Endothelial cell of umbilical vein (primary cell): ENCODE results near the gene PTGES2. TPM values are rescaled to one million over a fixed set of nuclear protein-coding genes. Genes with fewer than 3 reads are reported as not detected.

Experiments used
- BruUV-seq: library from RNA; stranded (reverse); fragments of 400-500 nt; replicated peaks from 2 replicates; lab custom pipeline; 2021; lab: Mats Ljungman, UMichigan
- CTCF ChIA-PET: fragments of 300-600, 350-600 bp; sonication (Branson Sonifier 250); formaldehyde crosslinking; loops from one replicate; lab custom pipeline; 2021; ENCODE audit warnings: antibody characterized with exemption, inconsistent platforms; lab: Charles Lee
- POLR2A ChIA-PET: fragments of 300-600, 350-600 bp; sonication (Branson Sonifier 250); formaldehyde crosslinking; loops from one replicate; lab custom pipeline; 2021; ENCODE audit warnings: antibody characterized with exemption, inconsistent platforms; lab: Charles Lee
- DNase-seq: peaks from one replicate; pipeline ENCODE4 v3.0.0-alpha.2; 2011; ENCODE audit warnings: low read depth, low spot score
- FAIRE-seq: peaks from 2 replicates; lab custom pipeline; 2011; peaks lifted over from hg19 to GRCh38; lab: Jason Lieb, UNC
- H2AFZ ChIP-seq: 2 replicates; pipeline ENCODE4 v1.6.0; 2012; ENCODE audit warnings: low read depth, low read length, control low read depth, inconsistent platforms
- H3K27ac ChIP-seq: 2 replicates; pipeline ENCODE4 v1.5.1; 2011; ENCODE audit warnings: low read depth, mild to moderate bottlenecking, control low read depth, low read length, moderate library complexity; ENCODE audit not compliant: insufficient read depth
- H3K27me3 ChIP-seq, 2 experiments: 2 replicates each; pipeline versions ENCODE4 v1.6.0 to v1.6.1; 2011; ENCODE audit warnings: low read length in 2 of 2, mixed read lengths in 1 of 2; ENCODE audit not compliant: control insufficient read depth in 2 of 2, insufficient read depth in 2 of 2
- H3K36me3 ChIP-seq, 2 experiments: 2 replicates in 1 of 2; 3 replicates in 1 of 2; pipeline ENCODE4 v1.5.1; 2011; ENCODE audit warnings: low read length in 2 of 2, mild to moderate bottlenecking in 1 of 2, moderate library complexity in 1 of 2; ENCODE audit not compliant: control insufficient read depth in 2 of 2, insufficient read depth in 2 of 2; ENCODE audit errors: extremely low read depth in 1 of 2
- H3K4me1 ChIP-seq: 3 replicates; pipeline ENCODE4 v1.5.1; 2011; ENCODE audit warnings: mild to moderate bottlenecking, low read length; ENCODE audit not compliant: control insufficient read depth, insufficient read depth; ENCODE audit errors: extremely low read depth
- H3K4me2 ChIP-seq: 2 replicates; pipeline ENCODE4 v1.6.1; 2011; ENCODE audit warnings: low read length, control low read depth, mixed read lengths; ENCODE audit not compliant: insufficient read depth
- H3K4me3 ChIP-seq, 3 experiments: fragments of 200-600 bp in 1 of 3; sonication (generic), shearing (Covaris generic) in 1 of 3; replicated peaks in 1 of 3; 2 replicates each; pipeline ENCODE4 v1.5.1; 2011 to 2016; ENCODE audit warnings: control low read depth in 3 of 3, low read length in 3 of 3, mild to moderate bottlenecking in 2 of 3, inconsistent platforms in 1 of 3, low read depth in 1 of 3, moderate library complexity in 1 of 3; ENCODE audit not compliant: insufficient read depth in 1 of 3
- H3K79me2 ChIP-seq: 2 replicates; pipeline ENCODE4 v1.6.0; 2012; ENCODE audit warnings: low read length, inconsistent platforms; ENCODE audit not compliant: control insufficient read depth, insufficient read depth
- H3K9ac ChIP-seq: replicated peaks from 2 replicates; pipeline ENCODE3; 2011; ENCODE audit warnings: low read length, control low read depth; ENCODE audit not compliant: insufficient read depth; ENCODE audit errors: extremely low read depth
- H3K9me1 ChIP-seq: replicated peaks from 3 replicates; pipeline ENCODE4 v1.6.0; 2011; ENCODE audit warnings: mild to moderate bottlenecking, low read length; ENCODE audit not compliant: control insufficient read depth, insufficient read depth; ENCODE audit errors: extremely low read depth
- H3K9me3 ChIP-seq: replicated peaks from 2 replicates; pipeline ENCODE4 v1.5.1; 2012; ENCODE audit warnings: low read length, inconsistent platforms; ENCODE audit not compliant: control insufficient read depth, insufficient read depth
- H4K20me1 ChIP-seq: replicated peaks from 2 replicates; pipeline ENCODE3; 2011; ENCODE audit warnings: mild to moderate bottlenecking, low read length; ENCODE audit not compliant: control insufficient read depth, insufficient read depth; ENCODE audit errors: extremely low read depth
- GATA2 ChIP-seq: IDR thresholded peaks from 2 replicates; pipeline ENCODE4 v1.7.0; 2011; ENCODE audit warnings: low read depth, mild to moderate bottlenecking, moderate library complexity, mixed read lengths, low read length; ENCODE audit not compliant: insufficient read length, insufficient read depth
- JUN ChIP-seq: IDR thresholded peaks from 2 replicates; pipeline ENCODE4 v1.6.1; 2011; ENCODE audit warnings: borderline replicate concordance, low read depth; ENCODE audit not compliant: insufficient read length, insufficient read depth
- dilution Hi-C: fragments of 300-500 bp; cut with MboI; formaldehyde crosslinking; loops from one replicate; pipeline ENCODE4 v1.15.0; 2019; ENCODE audit warnings: low sequenced_read_pairs; ENCODE audit not compliant: extremely low pct_ligation_motif_present
- intact Hi-C: fragments of 100-400 bp; cut with micrococcal nuclease; formaldehyde crosslinking; loops from one replicate; pipeline ENCODE4 v1.10.0; 2022
- polyA plus RNA-seq, 4 experiments: library from polyadenylated mRNA; depleted of rRNA in 3 of 4; stranded (reverse) in 3 of 4; unstranded in 1 of 4; fragments of >200 nt; gene quantifications; 2 replicates each; pipeline versions ENCODE4 v1.2.1 to v1.2.3, GENCODE V29; 2011 to 2012; ENCODE audit warnings: missing spikeins in 1 of 4
- total RNA-seq: library from RNA; stranded (reverse); gene quantifications from 2 replicates; pipeline ENCODE4 v1.2.3, GENCODE V29; 2021
- TF ChIP-seq, protein P1 (sequence below), 2 donors: IDR thresholded peaks; 1 replicate in 1 of 2; 2 replicates in 1 of 2; pipeline ENCODE4 v1.5.1; 2011; ENCODE audit warnings: low read length in 2 of 2, mild to moderate bottlenecking in 2 of 2, moderate library complexity in 2 of 2, control low read depth in 1 of 2, inconsistent platforms in 1 of 2, low read depth in 1 of 2; ENCODE audit not compliant: insufficient read depth in 1 of 2; ENCODE audit errors: extremely low read depth in 1 of 2

Gene PTGES2
- total and polyA plus RNA-seq, 2 donors (not counting 3 experiments of a cell fraction or from before 2014, with no cell fraction given) = 64.2 to 69.9 TPM

DNA sequence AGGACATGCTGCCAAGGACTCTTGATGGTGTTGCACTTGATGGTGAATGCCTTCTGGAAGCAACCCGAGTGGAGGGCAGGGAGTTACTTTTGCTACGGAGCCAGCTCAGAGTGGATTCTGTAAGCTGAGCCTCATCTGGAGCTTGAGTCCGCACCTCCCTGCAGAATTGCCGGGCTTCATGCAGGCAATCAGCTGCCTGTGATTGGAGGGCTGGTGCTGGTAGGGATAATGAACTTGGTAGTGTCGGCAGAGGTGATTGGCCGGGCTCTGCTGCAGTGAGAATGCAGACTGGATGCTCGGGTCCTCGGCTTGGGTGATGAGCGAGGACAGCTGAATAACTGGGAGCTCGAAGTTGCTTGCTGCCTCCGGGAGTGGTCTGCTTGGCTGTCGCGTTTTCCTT is 36.4 kb downstream of the PTGES2 start:
- peaks cover 28% of the 10 kb centered on the region for H3K79me2 ChIP-seq
- BruUV-seq = no TSS peak
- no peak overlapping the region for H3K4me3 ChIP-seq
- no peaks in the 10 kb centered on the region for H3K9me3 ChIP-seq
- no peaks in the 10 kb centered on the region for H3K36me3 ChIP-seq
- FAIRE-seq (no peak), DNase-seq (peak; percentile 50)
- TF ChIP-seq JUN = no peak
- H3K9ac ChIP-seq = no peak overlapping the region
- no peak overlapping the region for H3K27ac ChIP-seq
- POLR2A ChIA-PET = interaction anchor here (0.6 to 0.8 kb wide), 2 partner anchors 8 to 476 kb away, joined by 3 to 4 read pairs; no protein-coding TSS in a partner anchor
- no peaks in the 10 kb centered on the region for H4K20me1 ChIP-seq
- no peaks in the 10 kb centered on the region for H3K9me1 ChIP-seq
- H3K4me2 ChIP-seq = no peak overlapping the region
- intact Hi-C loops (no loop called here), dilution Hi-C loops (no loop called here)
- CTCF ChIA-PET = interaction anchor here (0.9 to 4.9 kb wide), 7 partner anchors 10 to 148 kb away, joined by 3 to 55 read pairs (median 5); partner anchors contain the start of genes NAIF1 and SLC25A25
- peaks cover 26% of the 10 kb centered on the region for H3K4me1 ChIP-seq
- no peak overlapping the region for H2AFZ ChIP-seq
- H3K27me3 ChIP-seq = no peaks in the 10 kb centered on the region

DNA sequence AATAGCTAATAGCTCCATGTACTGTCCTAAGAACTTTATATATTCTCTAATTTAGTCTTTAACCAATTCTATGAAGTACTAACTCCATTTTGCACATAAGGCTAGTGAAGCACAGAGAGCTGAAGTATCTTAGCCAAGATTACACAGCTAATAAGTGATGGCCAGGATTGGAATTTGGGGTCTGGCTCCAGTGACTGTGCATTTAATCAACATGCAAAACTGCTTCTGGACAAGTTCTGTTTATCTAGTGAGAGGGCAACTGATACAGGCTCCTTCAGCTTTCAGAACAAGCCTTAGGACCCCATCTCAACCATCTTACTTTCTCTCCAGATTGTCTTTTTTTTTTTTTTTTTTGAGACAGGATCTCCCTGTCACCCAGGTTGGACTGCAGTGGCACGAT is 38.2 kb downstream of the PTGES2 start:
- H3K79me2 ChIP-seq = peaks cover 21% of the 10 kb centered on the region
- FAIRE-seq = no peak
- peaks cover 20% of the 10 kb centered on the region for H3K4me1 ChIP-seq
- POLR2A ChIA-PET = no interaction called here
- H3K9ac ChIP-seq = no peak overlapping the region
- no peaks in the 10 kb centered on the region for H4K20me1 ChIP-seq
- no peaks in the 10 kb centered on the region for H3K9me3 ChIP-seq
- no peak overlapping the region for H3K4me3 ChIP-seq
- H3K27ac ChIP-seq = no peak overlapping the region
- BruUV-seq = no TSS peak
- no peaks in the 10 kb centered on the region for H3K36me3 ChIP-seq
- DNase-seq = no peak
- dilution Hi-C loops = no loop called here
- CTCF ChIA-PET = interaction anchor here (4.0 kb wide), 1 partner anchor 28 kb away, joined by 25 read pairs; no protein-coding TSS in a partner anchor
- intact Hi-C loops = no loop called here
- no peak for TF ChIP-seq GATA2
- TF ChIP-seq, protein P1, sequence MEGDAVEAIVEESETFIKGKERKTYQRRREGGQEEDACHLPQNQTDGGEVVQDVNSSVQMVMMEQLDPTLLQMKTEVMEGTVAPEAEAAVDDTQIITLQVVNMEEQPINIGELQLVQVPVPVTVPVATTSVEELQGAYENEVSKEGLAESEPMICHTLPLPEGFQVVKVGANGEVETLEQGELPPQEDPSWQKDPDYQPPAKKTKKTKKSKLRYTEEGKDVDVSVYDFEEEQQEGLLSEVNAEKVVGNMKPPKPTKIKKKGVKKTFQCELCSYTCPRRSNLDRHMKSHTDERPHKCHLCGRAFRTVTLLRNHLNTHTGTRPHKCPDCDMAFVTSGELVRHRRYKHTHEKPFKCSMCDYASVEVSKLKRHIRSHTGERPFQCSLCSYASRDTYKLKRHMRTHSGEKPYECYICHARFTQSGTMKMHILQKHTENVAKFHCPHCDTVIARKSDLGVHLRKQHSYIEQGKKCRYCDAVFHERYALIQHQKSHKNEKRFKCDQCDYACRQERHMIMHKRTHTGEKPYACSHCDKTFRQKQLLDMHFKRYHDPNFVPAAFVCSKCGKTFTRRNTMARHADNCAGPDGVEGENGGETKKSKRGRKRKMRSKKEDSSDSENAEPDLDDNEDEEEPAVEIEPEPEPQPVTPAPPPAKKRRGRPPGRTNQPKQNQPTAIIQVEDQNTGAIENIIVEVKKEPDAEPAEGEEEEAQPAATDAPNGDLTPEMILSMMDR (IDR thresholded peaks at IDR 0.05; ENCODE audit: extremely low read depth in 1 of 2, insufficient read depth in 1 of 2, low read depth in 1 of 2, low read length in 2 of 2) = no peak
- H3K27me3 ChIP-seq = no peaks in the 10 kb centered on the region
- H3K4me2 ChIP-seq = no peak overlapping the region
- no peak overlapping the region for H2AFZ ChIP-seq
- no peaks in the 10 kb centered on the region for H3K9me1 ChIP-seq
